Left lobe of liver (tissue), 2 donors: ENCODE measurements around the gene MGST3. TPM values are rescaled to one million over a fixed set of nuclear protein-coding genes. Genes with fewer than 3 reads are reported as not detected.

Experiments used
- ATAC-seq: fragments of 200-7000 bp; cut with Tn5 transposase; one replicate; pipeline ENCODE4 v1.9.1; 2020; ENCODE audit warnings: mild to moderate bottlenecking, moderate library complexity
- DNase-seq: peaks from one replicate; pipeline ENCODE4 v3.0.0-alpha.2; 2020; ENCODE audit warnings: low spot score
- total RNA-seq: library from RNA; stranded (reverse); gene quantifications from one replicate; pipeline ENCODE4 v1.2.1, GENCODE V29; 2021
- donor health status: DM: no; HTN: no; CAD: no; lungs with moderate emphysema.
- donor health status: DM: no; HTN: yes; CAD: no.

Gene MGST3
- total RNA-seq, 1 donor from 2014 or later: 79.8 TPM

- ATAC-seq (no peak), DNase-seq (no peak)
Observed at GRCh38 chr1:165695031-165695430, 64.0 kb downstream of the MGST3 start.

- DNase-seq (peak; percentile 51), ATAC-seq (peak; percentile 39)
Observed at GRCh38 chr1:165696625-165697100, 65.6 kb downstream of the MGST3 start.

GRCh38 chr1:165697491-165697880 lies 66.5 kb downstream of the MGST3 start:
- DNase-seq (no peak), ATAC-seq (no peak)

GRCh38 chr1:165697881-165698760 lies 67.1 kb downstream of the MGST3 start, which contains the start of gene ALDH9A1:
ALDH9A1 (minus strand) TSS chr1:165698562; CDS start chr1:165698558, 4 bp downstream.
- DNase-seq (peak; percentile 92), ATAC-seq (peak; percentile 91)

GRCh38 chr1:165698761-165699052 lies 67.7 kb downstream of the MGST3 start:
- DNase-seq (no peak), ATAC-seq (no peak)

GRCh38 chr1:165699577-165699976 lies 68.5 kb downstream of the MGST3 start:
- DNase-seq (no peak), ATAC-seq (no peak)

GRCh38 chr1:165701922-165702321 lies 70.9 kb downstream of the MGST3 start:
- DNase-seq: peak; percentile 54
- peak; percentile 19 for ATAC-seq

- ATAC-seq (no peak), DNase-seq (no peak)
Observed at GRCh38 chr1:165703648-165704047, 72.6 kb downstream of the MGST3 start.

Other genes starting within 250 kb of the MGST3 start
- 0.55 TPM for gene RXRG, start 186.1 kb upstream of the MGST3 start, total RNA-seq
- not detected for gene LRRC52, start 87.2 kb upstream of the MGST3 start, total RNA-seq
- gene ALDH9A1, start 67.3 kb downstream of the MGST3 start, total RNA-seq: 104 TPM
- gene TMCO1, start 137.6 kb downstream of the MGST3 start, total RNA-seq: 71.0 TPM
- gene UCK2, start 196.4 kb downstream of the MGST3 start, total RNA-seq: 8.1 TPM